ENCODE results near the gene ID4.

The ID4 gene

DNA sequence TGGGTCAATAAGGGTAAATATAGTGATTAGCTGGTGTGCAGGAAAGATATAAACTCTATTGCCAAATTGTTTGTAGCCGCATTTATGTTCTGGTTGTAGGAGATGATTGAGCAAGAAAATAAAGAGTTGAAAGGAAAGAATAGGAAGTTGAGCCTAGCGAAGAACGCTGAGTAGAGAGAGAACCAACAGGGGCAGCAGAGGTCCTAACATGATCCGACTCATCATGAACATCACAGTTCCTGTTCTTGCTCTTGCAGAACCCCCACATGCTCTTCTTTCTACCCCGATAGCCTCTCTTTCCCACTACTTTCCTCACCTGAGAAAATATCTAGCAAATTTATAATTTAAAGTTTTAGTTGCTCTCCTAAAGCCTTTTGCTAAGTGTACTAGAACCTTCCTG is 9.9 kb upstream of the ID4 start:
- Histone ChIP-seq H3K36me3 (replicated peaks in 1 of 2; ENCODE audit: control insufficient read depth in 2 of 2, insufficient read depth in 2 of 2, low read length in 2 of 2) (no peaks in the 10 kb centered on the region), H3K4me3 (ENCODE audit: low read length in 2 of 2) (no peak overlapping the region), H3K9ac (ENCODE audit: low read depth, low read length, poor library complexity) (no peak overlapping the region), H2AK5ac (ENCODE audit: low read depth, low read length) (no peak overlapping the region), H3K4me2 (ENCODE audit: insufficient read depth, low read length, poor library complexity, severe bottlenecking) (no peak overlapping the region), H2BK120ac (ENCODE audit: low read depth, low read length) (no peak overlapping the region), H3K14ac (ENCODE audit: low read length) (no peak overlapping the region), H2AFZ (ENCODE audit: low read length) (no peak overlapping the region), H2BK5ac (ENCODE audit: low read length) (no peak overlapping the region), H3K27me3 (ENCODE audit: control insufficient read depth in 3 of 3, insufficient read depth in 3 of 3, low read depth in 1 of 3, low read length in 3 of 3) (no peaks in the 10 kb centered on the region), H2BK15ac (ENCODE audit: low read length) (no peak overlapping the region), H3K79me1 (ENCODE audit: low read depth, low read length) (no peaks in the 10 kb centered on the region), H3K27ac (replicated peaks; ENCODE audit: low read length) (no peak overlapping the region), H3K9me3 (replicated peaks in 1 of 2; ENCODE audit: control insufficient read depth in 2 of 2, insufficient read depth in 1 of 2, low read depth in 1 of 2, low read length in 2 of 2) (peaks cover 2 to 9% of the 10 kb centered on the region in 2 donors), H2BK12ac (ENCODE audit: low read length) (no peak overlapping the region), H4K91ac (ENCODE audit: low read depth, low read length, poor library complexity) (no peak overlapping the region), H3K4me1 (ENCODE audit: control insufficient read depth in 2 of 2, insufficient read depth in 1 of 2, low read depth in 1 of 2, low read length in 2 of 2) (no peaks in the 10 kb centered on the region), H3K4ac (ENCODE audit: low read length) (no peak overlapping the region), H3K23ac (ENCODE audit: low read depth, low read length, poor library complexity) (no peak overlapping the region), H4K8ac (ENCODE audit: low read depth, low read length) (no peak overlapping the region), H3K18ac (ENCODE audit: low read length) (no peak overlapping the region)
- WGBS, 2 donors (ENCODE audit: extremely low coverage in 2 of 2, insufficient read length in 2 of 2, insufficient replicate concordance in 1 of 2) = no CpG with 5 or more reads among the region's 5 CpGs
- no peak for DNase-seq (ENCODE audit: low spot score)

DNA sequence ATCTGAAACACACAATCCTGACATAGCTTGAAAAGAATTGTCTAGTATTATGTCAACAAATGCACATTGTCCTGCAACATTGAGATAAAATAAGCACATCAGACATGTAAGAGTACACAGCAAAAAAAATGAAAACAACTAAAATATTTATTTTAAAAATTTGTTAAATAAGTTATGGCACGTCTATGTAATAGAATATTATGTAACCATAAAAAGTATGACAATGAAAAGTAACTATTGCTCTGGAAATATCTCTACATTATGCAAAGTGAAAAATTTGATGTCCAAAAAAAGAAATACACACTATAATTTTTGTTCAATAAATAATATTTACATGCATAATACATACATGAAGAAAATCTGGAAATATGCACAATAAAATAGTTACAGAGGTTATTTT is 9.3 kb upstream of the ID4 start:
- no peak overlapping the region for H3K23ac ChIP-seq (ENCODE audit: low read depth, low read length, poor library complexity)
- DNase-seq (ENCODE audit: low spot score) = no peak
- no peak overlapping the region for H2BK15ac ChIP-seq (ENCODE audit: low read length)
- H3K14ac ChIP-seq (ENCODE audit: low read length) = no peak overlapping the region
- H3K36me3 ChIP-seq (replicated peaks in 1 of 2; ENCODE audit: control insufficient read depth in 2 of 2, insufficient read depth in 2 of 2, low read length in 2 of 2) = no peaks in the 10 kb centered on the region
- no peak overlapping the region for H2BK5ac ChIP-seq (ENCODE audit: low read length)
- H4K91ac ChIP-seq (ENCODE audit: low read depth, low read length, poor library complexity) = no peak overlapping the region
- H3K27ac ChIP-seq (replicated peaks; ENCODE audit: low read length) = no peak overlapping the region
- H3K4ac ChIP-seq (ENCODE audit: low read length) = no peak overlapping the region
- no peaks in the 10 kb centered on the region for H3K79me1 ChIP-seq (ENCODE audit: low read depth, low read length)
- no peak overlapping the region for H2AK5ac ChIP-seq (ENCODE audit: low read depth, low read length)
- H3K27me3 ChIP-seq (ENCODE audit: control insufficient read depth in 3 of 3, insufficient read depth in 3 of 3, low read depth in 1 of 3, low read length in 3 of 3) = no peaks in the 10 kb centered on the region
- no peak overlapping the region for H3K9ac ChIP-seq (ENCODE audit: low read depth, low read length, poor library complexity)
- H2BK120ac ChIP-seq (ENCODE audit: low read depth, low read length) = no peak overlapping the region
- no peak overlapping the region for H4K8ac ChIP-seq (ENCODE audit: low read depth, low read length)
- H3K4me2 ChIP-seq (ENCODE audit: insufficient read depth, low read length, poor library complexity, severe bottlenecking) = no peak overlapping the region
- H2AFZ ChIP-seq (ENCODE audit: low read length) = no peak overlapping the region
- no peaks in the 10 kb centered on the region for H3K4me1 ChIP-seq (ENCODE audit: control insufficient read depth in 2 of 2, insufficient read depth in 1 of 2, low read depth in 1 of 2, low read length in 2 of 2)
- H2BK12ac ChIP-seq (ENCODE audit: low read length) = no peak overlapping the region
- H3K4me3 ChIP-seq (ENCODE audit: low read length in 2 of 2) = no peak overlapping the region
- H3K9me3 ChIP-seq (replicated peaks in 1 of 2; ENCODE audit: control insufficient read depth in 2 of 2, insufficient read depth in 1 of 2, low read depth in 1 of 2, low read length in 2 of 2) = peaks cover 2 to 9% of the 10 kb centered on the region in 2 donors
- no CpG with 5 or more reads among the region's 1 CpG for WGBS, 2 donors (ENCODE audit: extremely low coverage in 2 of 2, insufficient read length in 2 of 2, insufficient replicate concordance in 1 of 2)
- no peak overlapping the region for H3K18ac ChIP-seq (ENCODE audit: low read length)

DNA sequence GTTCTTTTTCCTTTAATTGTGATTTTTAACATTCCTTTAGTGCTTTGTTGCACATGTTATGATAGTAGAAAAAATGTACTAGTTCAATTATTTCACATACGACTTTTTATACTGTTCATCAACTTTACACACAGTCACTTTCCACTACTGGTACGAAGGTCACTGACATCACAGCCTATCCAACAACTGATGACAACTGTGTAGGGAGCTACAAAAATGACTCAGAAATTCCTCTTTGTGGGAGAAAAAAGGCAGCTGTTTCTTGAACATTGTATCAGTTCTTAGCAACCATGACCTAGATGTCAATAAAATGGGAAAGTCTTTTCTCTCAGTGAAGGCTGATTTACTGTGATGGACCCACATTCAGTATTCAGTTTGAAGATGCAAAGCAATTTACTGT is 7.0 kb upstream of the ID4 start:
- H3K4me2 ChIP-seq (ENCODE audit: insufficient read depth, low read length, poor library complexity, severe bottlenecking) = no peak overlapping the region
- no peak overlapping the region for H2AK5ac ChIP-seq (ENCODE audit: low read depth, low read length)
- H2BK15ac ChIP-seq (ENCODE audit: low read length) = no peak overlapping the region
- H4K91ac ChIP-seq (ENCODE audit: low read depth, low read length, poor library complexity) = no peak overlapping the region
- no CpG with 5 or more reads among the region's 2 CpGs for WGBS, 2 donors (ENCODE audit: extremely low coverage in 2 of 2, insufficient read length in 2 of 2, insufficient replicate concordance in 1 of 2)
- no peaks in the 10 kb centered on the region for H3K27me3 ChIP-seq (ENCODE audit: control insufficient read depth in 3 of 3, insufficient read depth in 3 of 3, low read depth in 1 of 3, low read length in 3 of 3)
- H2BK120ac ChIP-seq (ENCODE audit: low read depth, low read length) = no peak overlapping the region
- no peaks in the 10 kb centered on the region for H3K79me1 ChIP-seq (ENCODE audit: low read depth, low read length)
- no peak overlapping the region for H3K14ac ChIP-seq (ENCODE audit: low read length)
- no peaks in the 10 kb centered on the region for H3K36me3 ChIP-seq (replicated peaks in 1 of 2; ENCODE audit: control insufficient read depth in 2 of 2, insufficient read depth in 2 of 2, low read length in 2 of 2)
- no peak overlapping the region for H2BK12ac ChIP-seq (ENCODE audit: low read length)
- H4K8ac ChIP-seq (ENCODE audit: low read depth, low read length) = no peak overlapping the region
- H3K18ac ChIP-seq (ENCODE audit: low read length) = no peak overlapping the region
- no peak overlapping the region for H2BK5ac ChIP-seq (ENCODE audit: low read length)
- H3K4ac ChIP-seq (ENCODE audit: low read length) = no peak overlapping the region
- H3K9me3 ChIP-seq (replicated peaks in 1 of 2; ENCODE audit: control insufficient read depth in 2 of 2, insufficient read depth in 1 of 2, low read depth in 1 of 2, low read length in 2 of 2) = peaks cover 2 to 9% of the 10 kb centered on the region in 2 donors
- DNase-seq (ENCODE audit: low spot score) = no peak
- H3K27ac ChIP-seq (replicated peaks; ENCODE audit: low read length) = no peak overlapping the region
- H3K4me1 ChIP-seq (ENCODE audit: control insufficient read depth in 2 of 2, insufficient read depth in 1 of 2, low read depth in 1 of 2, low read length in 2 of 2) = no peaks in the 10 kb centered on the region
- H3K9ac ChIP-seq (ENCODE audit: low read depth, low read length, poor library complexity) = no peak overlapping the region
- no peak overlapping the region for H2AFZ ChIP-seq (ENCODE audit: low read length)
- no peak overlapping the region for H3K4me3 ChIP-seq (ENCODE audit: low read length in 2 of 2)
- no peak overlapping the region for H3K23ac ChIP-seq (ENCODE audit: low read depth, low read length, poor library complexity)

DNA sequence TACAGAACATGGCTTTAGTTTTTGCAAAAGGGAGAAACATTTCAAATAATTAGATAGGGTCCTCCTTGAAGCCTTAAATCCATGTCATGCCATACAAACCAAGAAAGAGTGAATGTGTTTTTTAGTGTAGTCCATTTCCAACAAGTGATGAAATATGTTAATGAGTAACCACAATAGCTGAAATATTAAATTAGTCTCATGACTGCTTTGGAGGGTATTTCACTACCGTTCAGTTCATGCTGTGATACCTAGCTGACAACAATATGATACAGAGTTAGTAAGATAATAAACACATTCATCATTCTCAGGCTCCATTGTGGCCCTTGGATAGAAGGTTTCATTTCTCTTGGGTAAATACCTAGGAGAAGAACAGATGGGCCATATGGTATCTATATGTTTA is 5.8 kb upstream of the ID4 start:
- Histone ChIP-seq H3K27ac (replicated peaks; ENCODE audit: low read length) (no peak overlapping the region), H3K9ac (ENCODE audit: low read depth, low read length, poor library complexity) (no peak overlapping the region), H3K79me1 (ENCODE audit: low read depth, low read length) (no peaks in the 10 kb centered on the region), H3K4me1 (ENCODE audit: control insufficient read depth in 2 of 2, insufficient read depth in 1 of 2, low read depth in 1 of 2, low read length in 2 of 2) (no peaks in the 10 kb centered on the region), H2AK5ac (ENCODE audit: low read depth, low read length) (no peak overlapping the region), H3K23ac (ENCODE audit: low read depth, low read length, poor library complexity) (no peak overlapping the region), H2BK5ac (ENCODE audit: low read length) (no peak overlapping the region), H3K4ac (ENCODE audit: low read length) (no peak overlapping the region), H3K9me3 (replicated peaks in 1 of 2; ENCODE audit: control insufficient read depth in 2 of 2, insufficient read depth in 1 of 2, low read depth in 1 of 2, low read length in 2 of 2) (peaks cover 2 to 6% of the 10 kb centered on the region in 2 donors), H3K27me3 (ENCODE audit: control insufficient read depth in 3 of 3, insufficient read depth in 3 of 3, low read depth in 1 of 3, low read length in 3 of 3) (no peaks in the 10 kb centered on the region), H4K91ac (ENCODE audit: low read depth, low read length, poor library complexity) (no peak overlapping the region), H2AFZ (ENCODE audit: low read length) (no peak overlapping the region), H3K4me3 (ENCODE audit: low read length in 2 of 2) (no peak overlapping the region), H3K36me3 (replicated peaks in 1 of 2; ENCODE audit: control insufficient read depth in 2 of 2, insufficient read depth in 2 of 2, low read length in 2 of 2) (no peaks in the 10 kb centered on the region), H3K18ac (ENCODE audit: low read length) (no peak overlapping the region), H2BK120ac (ENCODE audit: low read depth, low read length) (no peak overlapping the region), H3K14ac (ENCODE audit: low read length) (no peak overlapping the region), H2BK12ac (ENCODE audit: low read length) (no peak overlapping the region), H2BK15ac (ENCODE audit: low read length) (no peak overlapping the region), H3K4me2 (ENCODE audit: insufficient read depth, low read length, poor library complexity, severe bottlenecking) (no peak overlapping the region), H4K8ac (ENCODE audit: low read depth, low read length) (no peak overlapping the region)
- DNase-seq (ENCODE audit: low spot score) = no peak
- no CpG with 5 or more reads among the region's 1 CpG for WGBS, 2 donors (ENCODE audit: extremely low coverage in 2 of 2, insufficient read length in 2 of 2, insufficient replicate concordance in 1 of 2)
